Measurements from ENCODE around the gene IP6K2. TPM values are rescaled to one million over a fixed set of nuclear protein-coding genes. Genes with fewer than 3 reads are reported as not detected.

IP6K2 gene
- total RNA-seq, 1 donor from 2014 or later: 23.5 TPM

DNA sequence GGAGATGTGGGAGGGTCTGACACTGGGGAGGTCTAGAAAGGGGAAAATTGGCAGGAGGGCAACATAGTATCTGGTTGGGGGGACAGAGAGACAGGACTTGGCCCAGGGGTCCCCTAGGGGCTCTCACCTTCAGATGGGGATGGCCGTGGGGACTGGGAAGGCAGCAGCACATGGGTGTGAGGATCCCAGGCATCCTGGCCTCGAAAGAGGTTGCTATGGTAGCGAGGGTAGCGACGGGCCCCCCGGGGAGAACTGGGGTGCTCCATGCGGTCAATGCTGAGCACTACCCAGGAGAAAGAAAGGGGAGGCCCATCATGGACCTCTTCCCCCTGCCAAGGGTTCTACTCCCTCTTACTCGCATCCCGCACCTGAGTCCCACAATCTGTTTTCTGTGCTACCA lies 69.3 kb downstream of the IP6K2 start:
- intact Hi-C loops (cut with micrococcal nuclease): no loop called here
- Histone ChIP-seq H3K27ac (replicated peaks) (no peak overlapping the region), H3K27me3 (ENCODE audit: low read depth) (no peaks in the 10 kb centered on the region), H3K4me1 (no peaks in the 10 kb centered on the region), H3K36me3 (no peaks in the 10 kb centered on the region), H3K9me3 (replicated peaks) (no peaks in the 10 kb centered on the region), H3K4me3 (no peak overlapping the region)
- DNase-seq: no peak
- TF ChIP-seq, protein P1, sequence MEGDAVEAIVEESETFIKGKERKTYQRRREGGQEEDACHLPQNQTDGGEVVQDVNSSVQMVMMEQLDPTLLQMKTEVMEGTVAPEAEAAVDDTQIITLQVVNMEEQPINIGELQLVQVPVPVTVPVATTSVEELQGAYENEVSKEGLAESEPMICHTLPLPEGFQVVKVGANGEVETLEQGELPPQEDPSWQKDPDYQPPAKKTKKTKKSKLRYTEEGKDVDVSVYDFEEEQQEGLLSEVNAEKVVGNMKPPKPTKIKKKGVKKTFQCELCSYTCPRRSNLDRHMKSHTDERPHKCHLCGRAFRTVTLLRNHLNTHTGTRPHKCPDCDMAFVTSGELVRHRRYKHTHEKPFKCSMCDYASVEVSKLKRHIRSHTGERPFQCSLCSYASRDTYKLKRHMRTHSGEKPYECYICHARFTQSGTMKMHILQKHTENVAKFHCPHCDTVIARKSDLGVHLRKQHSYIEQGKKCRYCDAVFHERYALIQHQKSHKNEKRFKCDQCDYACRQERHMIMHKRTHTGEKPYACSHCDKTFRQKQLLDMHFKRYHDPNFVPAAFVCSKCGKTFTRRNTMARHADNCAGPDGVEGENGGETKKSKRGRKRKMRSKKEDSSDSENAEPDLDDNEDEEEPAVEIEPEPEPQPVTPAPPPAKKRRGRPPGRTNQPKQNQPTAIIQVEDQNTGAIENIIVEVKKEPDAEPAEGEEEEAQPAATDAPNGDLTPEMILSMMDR (IDR thresholded peaks at IDR 0.05; ENCODE audit: borderline replicate concordance): no peak

DNA sequence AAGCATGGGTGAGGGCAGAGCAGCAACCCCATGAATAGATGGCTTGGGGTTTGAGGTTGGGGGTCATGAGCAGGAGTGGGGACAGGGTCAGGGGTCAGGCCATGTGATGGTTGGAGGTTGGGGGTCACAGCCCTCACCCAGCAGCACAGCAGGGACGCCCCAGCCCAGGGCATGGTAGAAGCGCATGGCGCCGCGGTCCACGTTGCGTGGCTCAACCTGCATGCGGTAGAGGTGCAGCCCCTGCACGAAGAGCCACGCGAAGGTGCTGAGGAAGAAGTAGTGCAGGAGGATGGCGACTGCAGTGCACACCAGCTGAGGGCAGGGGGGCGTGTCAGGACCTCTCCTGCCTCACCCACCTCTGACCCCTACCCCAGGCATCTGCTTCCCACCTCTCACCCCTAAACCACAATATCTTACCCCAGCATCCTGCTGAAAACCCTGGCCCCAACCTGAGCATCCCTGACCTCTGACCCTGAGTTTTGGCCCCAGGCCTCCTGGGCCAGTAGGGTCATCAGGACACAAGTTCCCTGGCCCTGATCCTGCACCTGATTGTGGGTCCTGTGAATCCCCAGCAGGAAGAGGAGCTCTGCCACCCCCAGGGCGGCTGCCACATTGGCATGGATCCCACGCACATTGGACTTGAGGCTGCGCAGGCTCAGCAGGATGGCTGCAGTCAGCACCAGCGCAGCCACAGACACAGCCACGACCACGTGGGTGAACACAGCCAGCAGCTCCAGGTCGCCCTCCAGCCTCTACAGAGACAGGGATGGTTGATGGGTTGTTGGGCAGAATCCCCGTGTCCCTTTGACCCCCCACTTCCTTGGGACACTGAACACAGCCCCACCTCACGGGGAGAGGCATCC lies 71.9 kb downstream of the IP6K2 start:
- no peak overlapping the region for H3K4me3 ChIP-seq
- H3K9me3 ChIP-seq (replicated peaks): no peaks in the 10 kb centered on the region
- no peaks in the 10 kb centered on the region for H3K4me1 ChIP-seq

DNA sequence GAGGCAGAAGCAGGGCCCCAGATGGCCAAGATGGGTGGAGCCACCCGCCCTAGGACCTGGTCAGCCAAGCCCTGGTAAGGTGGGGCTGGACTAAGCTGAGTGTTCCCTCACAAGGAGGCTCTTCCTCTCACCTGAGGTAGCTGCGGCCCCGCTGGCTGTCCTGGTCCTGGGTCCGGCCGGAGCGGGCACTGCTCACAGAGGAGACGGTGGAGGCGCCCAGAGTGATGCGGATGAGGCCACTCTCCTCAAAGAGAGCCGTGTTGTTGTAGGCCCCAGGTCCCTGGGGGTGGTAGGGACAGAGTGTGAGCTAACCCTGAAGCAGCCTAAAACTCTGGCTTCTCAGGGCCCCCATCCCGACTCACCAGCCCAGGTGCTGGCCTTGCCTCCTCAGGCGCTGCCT lies 74.4 kb downstream of the IP6K2 start:
- intact Hi-C loops (cut with micrococcal nuclease): no loop called here
- H3K27ac ChIP-seq (replicated peaks): no peak overlapping the region
- H3K9me3 ChIP-seq (replicated peaks): no peaks in the 10 kb centered on the region
- no peaks in the 10 kb centered on the region for H3K36me3 ChIP-seq
- no peaks in the 10 kb centered on the region for H3K27me3 ChIP-seq (ENCODE audit: low read depth)
- H3K4me3 ChIP-seq: no peak overlapping the region
- TF ChIP-seq, protein P1 (IDR thresholded peaks at IDR 0.05; ENCODE audit: borderline replicate concordance): no peak
- no peaks in the 10 kb centered on the region for H3K4me1 ChIP-seq
- no peak for DNase-seq

More for the DNA sequence above, 71.9 kb downstream of the IP6K2 start:
- H3K36me3 ChIP-seq: no peaks in the 10 kb centered on the region
- H3K27me3 ChIP-seq (ENCODE audit: low read depth): no peaks in the 10 kb centered on the region
- intact Hi-C loops (cut with micrococcal nuclease): no loop called here
- TF ChIP-seq, protein P1 (IDR thresholded peaks at IDR 0.05; ENCODE audit: borderline replicate concordance): no peak
- H3K27ac ChIP-seq (replicated peaks): no peak overlapping the region
- DNase-seq: no peak

DNA sequence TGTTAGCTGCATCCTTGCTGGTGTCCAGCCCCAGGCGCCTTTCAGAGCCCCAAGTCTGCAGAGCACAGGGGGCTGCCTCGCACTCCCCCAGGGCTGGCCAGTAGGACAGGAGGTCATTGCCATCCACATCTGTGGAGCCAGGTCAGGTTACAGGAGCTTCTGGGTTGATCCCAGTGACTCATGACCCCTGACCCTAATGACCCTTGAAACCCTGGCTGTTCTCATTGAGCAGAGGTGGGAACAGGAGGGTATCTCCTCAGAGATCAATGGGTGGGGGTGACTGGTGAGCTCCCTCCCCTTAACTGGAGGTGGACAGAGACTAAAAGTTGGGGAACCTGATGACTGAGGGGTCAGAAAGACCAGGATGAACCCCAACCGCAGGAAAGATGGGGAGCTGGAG lies 75.6 kb downstream of the IP6K2 start:
- Histone ChIP-seq H3K27ac (replicated peaks) (no peak overlapping the region), H3K27me3 (ENCODE audit: low read depth) (no peaks in the 10 kb centered on the region), H3K36me3 (no peaks in the 10 kb centered on the region), H3K9me3 (replicated peaks) (no peaks in the 10 kb centered on the region), H3K4me3 (no peak overlapping the region), H3K4me1 (peaks cover 7% of the 10 kb centered on the region)
- DNase-seq: no peak
- intact Hi-C loops (cut with micrococcal nuclease): no loop called here
- TF ChIP-seq, protein P1 (IDR thresholded peaks at IDR 0.05; ENCODE audit: borderline replicate concordance): no peak

DNA sequence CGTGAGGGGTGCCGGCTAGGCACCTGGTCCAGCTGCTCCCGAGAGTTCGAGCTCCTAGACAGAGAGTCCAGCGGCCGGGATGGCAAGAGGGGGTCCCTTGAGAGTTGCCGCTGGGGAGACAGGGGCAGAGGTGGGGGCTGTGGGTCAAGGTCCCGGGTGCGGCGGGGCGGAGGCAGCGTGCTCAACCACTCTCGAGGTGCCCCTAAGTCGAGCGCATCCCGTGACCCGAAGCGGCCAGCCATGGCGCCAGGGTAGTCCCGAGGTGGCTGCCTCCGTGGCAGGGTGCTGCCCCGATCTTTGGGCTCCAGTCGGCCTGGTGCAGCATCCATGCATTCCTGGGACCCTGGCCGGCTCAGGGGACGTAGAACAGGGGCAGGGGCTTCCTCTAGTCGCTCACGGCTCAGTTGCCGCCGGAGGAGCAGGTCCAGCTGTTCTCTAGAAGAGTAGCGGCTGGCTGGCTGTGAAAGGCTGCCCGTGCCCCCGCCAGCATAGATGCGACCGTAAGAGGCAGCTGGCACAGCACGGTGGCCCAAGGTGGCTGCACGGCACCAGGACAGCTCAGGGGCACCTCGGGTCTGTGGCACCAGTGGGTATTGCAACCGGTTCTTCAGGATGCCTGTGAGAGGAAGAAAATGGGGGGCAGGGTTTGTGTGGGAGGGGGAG lies 76.9 kb downstream of the IP6K2 start:
- TF ChIP-seq, protein P1 (IDR thresholded peaks at IDR 0.05; ENCODE audit: borderline replicate concordance): no peak
- H3K9me3 ChIP-seq (replicated peaks): no peaks in the 10 kb centered on the region
- no peak overlapping the region for H3K4me3 ChIP-seq
- H3K36me3 ChIP-seq: no peaks in the 10 kb centered on the region
- DNase-seq: no peak
- intact Hi-C loops (cut with micrococcal nuclease): no loop called here
- no peak overlapping the region for H3K27ac ChIP-seq (replicated peaks)
- peaks cover 17% of the 10 kb centered on the region for H3K4me1 ChIP-seq
- H3K27me3 ChIP-seq (ENCODE audit: low read depth): no peaks in the 10 kb centered on the region

Small RNA genes lying within 50 kb of the gene (microRNA-seq; reads per million reads assigned to microRNA genes)
- not detected for gene MIR4793

Other genes starting within 250 kb of the IP6K2 start
- gene SHISA5, start 213.0 kb downstream of the IP6K2 start, total RNA-seq: 47.3 TPM
- gene PFKFB4, start 160.4 kb downstream of the IP6K2 start, total RNA-seq: 1.5 TPM
- 0.19 TPM for gene UCN2, start 153.4 kb downstream of the IP6K2 start, total RNA-seq
- 24.4 TPM for gene COL7A1, start 121.9 kb downstream of the IP6K2 start, total RNA-seq
- 1,000 TPM for gene UQCRC1, start 107.6 kb downstream of the IP6K2 start, total RNA-seq
- gene TMEM89, start 95.5 kb downstream of the IP6K2 start, total RNA-seq: not detected
- gene SLC26A6, start 81.8 kb downstream of the IP6K2 start, total RNA-seq: 12.9 TPM
- 0.14 TPM for gene CELSR3, start 54.3 kb downstream of the IP6K2 start, total RNA-seq
- gene NCKIPSD, start 31.3 kb downstream of the IP6K2 start, total RNA-seq: 17.0 TPM
- gene PRKAR2A, start 130.7 kb upstream of the IP6K2 start, total RNA-seq: 52.2 TPM
- gene SLC25A20, start 181.7 kb upstream of the IP6K2 start, total RNA-seq: 94.1 TPM
- 180 TPM for gene ARIH2, start 201.6 kb upstream of the IP6K2 start, total RNA-seq

Data from left ventricle myocardium inferior (tissue), 1 donor.